DMS153 treated with DMSO at 0.1 percent for 48 hours (cell line): Measurements from ENCODE around the gene CECR2.

Source experiments
- DNase-seq: peaks from one replicate; lab custom pipeline; 2025; ENCODE audit not compliant: unreplicated experiment; lab: John Stamatoyannopoulos, UW

CECR2 gene

GRCh38 chr22:17446698-17447097 is 77.4 kb downstream of the CECR2 start:
- no peak for DNase-seq

DNA sequence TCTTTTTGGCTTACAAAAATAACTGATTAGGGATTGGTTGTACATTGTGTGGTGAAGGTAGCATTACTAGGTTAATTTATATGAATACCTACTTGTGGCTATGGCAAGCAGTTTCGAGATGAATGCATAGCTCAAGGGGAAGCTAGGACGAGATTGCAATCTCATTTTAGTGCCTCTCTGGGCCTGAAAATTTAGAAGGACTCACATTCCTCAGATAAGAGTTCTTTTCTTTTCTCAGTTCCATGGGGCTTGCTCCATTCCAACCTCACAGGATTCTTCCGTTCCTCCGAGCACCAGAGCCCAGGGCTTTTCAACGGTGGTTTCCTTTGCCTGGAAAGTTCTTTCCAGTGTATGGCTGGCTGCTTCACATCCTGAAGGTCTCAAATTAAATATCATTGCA is 82.1 kb downstream of the CECR2 start:
- no peak for DNase-seq

DNA sequence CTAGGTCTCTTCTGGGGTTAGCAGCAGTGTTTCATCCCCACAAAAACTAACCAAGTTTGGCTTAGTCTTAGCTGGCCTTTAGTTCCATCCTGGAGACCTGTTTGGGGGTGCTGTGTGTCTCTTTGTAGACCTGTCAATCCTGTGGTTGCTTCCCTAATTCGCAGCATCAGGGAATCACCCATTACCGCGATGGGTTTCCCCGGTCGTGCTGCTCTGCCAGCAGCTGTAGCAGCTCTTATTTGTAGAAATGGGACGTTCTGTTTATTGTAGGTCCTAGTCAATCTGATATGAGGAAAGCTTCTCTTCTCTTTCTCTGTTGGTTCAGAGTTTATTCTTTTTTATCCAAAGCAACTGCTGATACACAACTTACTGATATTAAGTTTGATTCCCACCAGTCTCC is 91.6 kb downstream of the CECR2 start:
- no peak for DNase-seq

DNA sequence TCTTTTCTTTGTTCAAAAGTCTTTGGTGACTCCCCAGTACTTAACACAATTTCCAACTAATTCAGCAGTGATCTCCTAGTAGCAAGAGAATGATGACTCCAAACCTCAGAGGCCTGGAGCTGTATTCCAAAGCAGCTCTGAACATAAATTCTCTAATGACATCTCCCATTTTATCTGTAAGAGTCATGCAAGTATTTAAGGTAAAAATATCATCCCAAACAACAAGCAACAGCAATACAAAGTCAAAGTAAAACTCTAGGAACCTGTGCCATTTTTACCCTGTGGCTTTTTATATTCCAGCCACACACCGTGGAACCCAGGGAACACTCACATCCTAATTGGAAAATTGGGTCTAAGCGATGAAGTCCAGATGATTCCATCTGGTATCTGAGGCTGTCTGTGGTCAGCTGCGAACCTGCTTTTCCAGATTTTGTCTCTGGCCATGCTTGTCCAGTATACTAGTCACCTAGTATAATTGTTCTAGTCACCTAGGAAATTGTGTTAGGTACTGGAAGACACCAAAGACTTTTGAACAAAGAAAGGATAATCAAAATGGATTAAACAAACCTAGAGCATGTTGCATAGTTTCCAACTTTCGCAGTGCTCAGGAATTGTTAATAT is 101.7 kb downstream of the CECR2 start:
- DNase-seq = no peak

DNA sequence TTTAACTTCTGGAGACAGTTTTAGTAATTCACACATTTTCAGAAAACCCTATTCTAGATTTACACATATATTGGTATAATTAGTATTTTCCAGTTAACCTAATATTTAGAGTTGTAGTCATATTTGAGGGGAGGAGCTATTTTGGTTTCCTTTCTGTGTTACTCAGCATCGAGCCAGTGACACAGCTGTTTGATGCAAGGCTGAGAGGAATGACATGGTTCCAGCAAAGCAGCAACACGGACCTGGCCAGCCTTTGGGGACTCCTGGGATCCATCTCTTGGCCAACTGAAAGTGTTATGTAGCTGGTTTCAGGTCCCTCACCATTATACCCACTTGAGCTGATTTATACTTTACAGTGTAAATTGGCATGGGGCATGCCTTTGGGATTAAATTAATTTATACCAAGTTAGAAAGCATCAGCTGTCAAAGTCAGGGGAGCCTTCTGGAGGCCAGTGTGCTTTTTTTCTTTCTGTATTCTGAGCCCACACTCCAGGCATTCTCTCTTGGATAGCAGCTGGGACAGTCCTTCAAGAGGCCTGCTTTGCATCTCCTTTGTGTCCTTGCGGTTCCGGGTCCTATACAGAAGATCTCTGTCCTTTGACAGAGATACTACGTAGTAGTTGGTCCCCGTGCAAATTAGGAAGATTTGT is 102.8 kb downstream of the CECR2 start:
- DNase-seq = no peak

DNA sequence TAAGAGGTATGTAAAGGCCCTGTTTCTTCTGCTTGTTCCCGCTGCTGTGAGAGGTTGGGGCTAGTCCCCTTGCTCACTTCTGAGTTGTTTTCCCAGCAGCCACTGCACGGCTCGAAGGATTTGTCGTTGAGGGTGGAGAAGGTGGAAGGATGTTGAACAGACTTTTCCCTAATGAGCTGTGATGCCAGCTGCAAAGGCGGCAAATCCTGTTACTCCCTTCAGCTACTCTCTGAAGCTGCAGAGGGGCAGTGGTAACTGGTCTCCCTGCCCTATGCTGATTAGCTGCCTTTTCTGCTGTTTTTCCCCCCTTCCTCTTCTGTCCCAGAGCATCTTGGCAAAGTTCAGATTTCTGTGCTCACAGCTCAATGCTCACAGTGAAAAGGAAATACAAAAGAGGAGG is 103.7 kb downstream of the CECR2 start:
- DNase-seq = no peak

- no peak for DNase-seq
Measured at GRCh38 chr22:17475318-17476230, 106.3 kb downstream of the CECR2 start.

DNA sequence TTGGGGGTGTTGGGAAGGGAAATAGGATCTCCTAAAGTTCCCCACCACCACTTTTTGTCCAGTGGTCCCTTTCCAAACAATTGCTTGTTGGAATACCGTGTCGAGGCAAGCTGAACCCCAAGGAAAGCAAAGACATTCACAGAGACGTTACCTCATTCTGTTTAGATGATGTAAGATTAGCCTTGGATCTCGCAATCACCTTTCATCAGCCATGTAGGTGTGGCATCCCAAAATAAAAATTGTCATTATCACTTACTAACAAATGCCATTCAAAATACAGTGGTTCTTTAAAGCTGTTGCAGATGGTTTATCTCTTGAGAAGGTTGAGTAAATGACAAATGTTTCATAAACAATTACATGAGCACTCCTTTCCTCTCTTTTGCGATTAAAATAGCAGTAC is 107.6 kb downstream of the CECR2 start:
- DNase-seq = no peak

DNA sequence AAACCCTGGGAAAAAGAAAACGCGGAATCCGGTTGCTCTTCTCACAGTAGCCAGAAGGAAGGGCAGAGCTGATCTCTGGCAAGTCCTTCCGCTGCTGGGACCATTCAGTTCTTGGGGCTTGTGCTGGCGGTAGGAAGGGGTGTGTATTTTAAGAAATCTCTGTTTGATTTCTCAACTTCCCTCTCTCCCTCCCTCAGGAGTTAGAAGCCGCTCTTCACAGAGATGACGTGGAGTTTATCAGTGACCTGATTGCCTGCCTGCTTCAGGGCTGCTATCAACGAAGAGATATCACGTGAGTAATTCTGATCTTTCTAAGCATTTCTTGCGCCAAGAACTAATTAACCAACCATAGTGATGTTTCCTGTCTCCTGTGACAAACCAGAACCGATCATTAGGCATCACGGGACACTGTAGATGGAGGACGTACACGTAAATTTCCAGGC is 108.2 kb downstream of the CECR2 start:
- DNase-seq = no peak

DNA sequence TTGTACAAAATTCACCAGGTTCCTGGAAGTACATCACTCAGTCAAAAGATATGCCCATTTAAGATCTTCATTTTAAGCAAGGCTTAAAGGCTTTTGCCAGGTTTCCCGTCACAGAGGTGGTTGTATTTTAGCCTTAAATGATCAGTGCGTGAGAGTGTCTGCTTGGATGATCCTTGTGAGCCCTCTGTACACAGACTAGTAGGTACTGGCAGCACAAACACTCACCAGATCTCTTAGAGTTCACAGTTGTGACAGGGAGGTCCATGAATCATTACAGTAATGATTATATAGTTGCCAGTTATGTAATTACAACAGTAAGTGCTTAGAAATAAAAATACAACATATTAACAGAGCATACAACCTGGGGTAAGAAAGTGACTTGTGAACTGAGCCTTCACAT is 109.9 kb downstream of the CECR2 start:
- no peak for DNase-seq

- DNase-seq = no peak
Measured at GRCh38 chr22:17481424-17481823, 112.2 kb downstream of the CECR2 start.

- no peak for DNase-seq
Measured at GRCh38 chr22:17483688-17484372, 114.6 kb downstream of the CECR2 start.

DNA sequence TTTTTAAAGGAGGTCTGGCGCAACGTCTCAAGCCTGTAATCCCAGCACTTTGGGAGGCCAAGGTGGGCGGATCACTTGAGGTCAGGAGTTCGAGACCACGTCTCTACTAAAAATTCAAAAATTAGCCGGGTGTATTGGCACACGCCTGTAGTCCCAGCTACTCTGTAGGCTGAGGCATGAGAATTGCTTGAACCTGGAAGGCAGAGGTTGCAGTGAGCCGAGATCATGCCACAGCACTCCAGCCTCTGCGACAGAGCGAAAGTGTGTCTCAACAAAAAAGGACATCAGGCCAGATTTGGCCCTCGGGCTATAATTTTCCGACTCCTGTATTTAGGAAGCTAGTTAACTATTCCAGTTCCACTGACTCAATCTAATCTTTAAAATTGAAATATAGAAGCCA is 115.3 kb downstream of the CECR2 start:
- no peak for DNase-seq

DNA sequence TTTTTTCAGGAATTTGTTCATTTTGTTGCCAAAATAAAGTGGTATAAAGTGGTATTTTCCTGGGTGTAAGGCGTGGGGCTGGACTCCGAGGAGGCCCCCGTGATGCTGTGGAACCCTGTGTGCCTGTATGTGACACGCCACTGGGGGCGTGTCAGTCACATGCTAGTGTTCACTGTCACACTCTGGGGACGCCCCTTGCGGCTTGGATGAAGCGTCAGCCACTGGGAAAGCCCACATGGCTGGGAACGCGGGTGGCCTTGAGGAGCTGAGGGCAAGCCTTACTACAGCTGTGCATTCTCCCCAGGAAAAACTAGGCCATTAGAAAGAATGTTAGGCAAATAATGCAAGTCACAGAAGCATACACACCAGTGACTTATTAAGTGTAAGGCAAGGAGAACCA is 117.1 kb downstream of the CECR2 start:
- no peak for DNase-seq

- DNase-seq = no peak
Measured at GRCh38 chr22:17486719-17487118, 117.5 kb downstream of the CECR2 start.

- no peak for DNase-seq
Measured at GRCh38 chr22:17489101-17489500, 119.8 kb downstream of the CECR2 start.

DNA sequence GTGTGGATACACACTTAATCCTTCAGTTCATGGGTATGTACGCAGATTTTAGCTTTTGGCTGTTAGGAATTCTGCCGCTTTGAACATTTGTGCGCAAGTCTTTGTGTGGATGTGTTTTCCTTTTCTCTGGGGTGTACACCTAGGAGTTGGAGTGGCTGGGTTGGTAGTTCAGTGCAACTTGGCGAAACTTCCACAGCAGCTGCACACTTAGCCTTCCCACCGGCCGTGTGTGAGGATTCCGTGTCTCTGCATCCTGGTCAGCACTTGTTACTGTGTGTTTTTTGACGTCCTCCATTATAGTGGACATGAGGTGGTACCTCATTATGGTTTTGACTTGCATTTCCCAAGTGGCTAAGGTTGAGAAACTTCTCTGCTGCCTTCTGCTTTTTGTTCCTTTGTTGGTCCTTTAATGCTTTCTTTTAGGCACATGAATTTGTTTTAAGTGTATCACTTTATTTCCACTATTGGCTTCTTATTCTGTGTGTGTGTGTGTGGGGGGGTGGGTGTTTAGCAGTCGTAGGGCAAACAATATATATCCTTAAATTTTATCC is 121.9 kb downstream of the CECR2 start:
- no peak for DNase-seq

- DNase-seq = no peak
Measured at GRCh38 chr22:17492247-17492646, 123.0 kb downstream of the CECR2 start.

DNA sequence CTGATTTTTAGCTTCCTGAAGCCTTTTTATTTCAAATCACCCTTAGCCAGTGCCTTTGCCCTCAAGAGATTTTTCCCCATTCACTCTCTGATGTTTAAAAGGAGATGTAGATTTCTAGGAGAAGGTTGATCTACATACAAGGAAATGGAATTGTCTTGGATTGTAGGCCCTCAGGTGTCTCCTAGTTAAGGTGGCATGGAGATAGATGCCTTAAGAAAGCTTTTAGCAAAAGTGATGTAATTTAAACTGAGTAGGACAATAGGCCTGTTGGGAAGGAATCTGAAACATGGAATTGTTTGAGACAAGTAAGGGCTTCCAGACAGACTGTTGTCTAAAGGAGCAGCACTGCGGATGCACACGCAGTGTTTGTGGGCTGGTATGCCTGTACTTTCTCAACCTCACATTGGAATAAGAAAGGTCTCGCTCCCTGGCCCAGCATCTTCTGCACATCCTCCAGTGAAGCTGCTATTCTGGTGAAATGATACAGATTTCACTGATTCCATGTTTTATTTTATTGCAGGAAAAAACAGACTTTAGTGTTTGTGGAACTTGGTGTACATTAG is 124.2 kb downstream of the CECR2 start:
- DNase-seq = no peak

- DNase-seq = no peak
Measured at GRCh38 chr22:17496841-17497240, 127.6 kb downstream of the CECR2 start.
